AG08396 (cell line): Measurements from ENCODE around the gene CACNA1A.
"Not testable (repeated sequence)": the region's sequence is repeated elsewhere in the genome, so short reads cannot be mapped to it uniquely, and the experiment has no call there.

Source experiments
- DNase-seq: peaks from one replicate; pipeline ENCODE4 v3.0.0; 2012; ENCODE audit warnings: low spot score, mixed read lengths

CACNA1A gene

GRCh38 chr19:13229246-13229645 is 277.0 kb downstream of the CACNA1A start:
- no peak for DNase-seq

- DNase-seq, result no peak
Measured at GRCh38 chr19:13228561-13228960, 277.7 kb downstream of the CACNA1A start.

GRCh38 chr19:13226983-13227382 is 279.3 kb downstream of the CACNA1A start:
- DNase-seq, result no peak

GRCh38 chr19:13225973-13226865 is 280.1 kb downstream of the CACNA1A start:
- DNase-seq, result no peak

GRCh38 chr19:13225085-13225484 is 281.2 kb downstream of the CACNA1A start:
- DNase-seq, result no peak

- no peak for DNase-seq
Measured at GRCh38 chr19:13220847-13221246, 285.4 kb downstream of the CACNA1A start.

- no peak for DNase-seq
Measured at GRCh38 chr19:13215572-13216380, 290.5 kb downstream of the CACNA1A start.

GRCh38 chr19:13214036-13214730 is 292.1 kb downstream of the CACNA1A start:
- DNase-seq, result no peak

GRCh38 chr19:13212759-13213330 is 293.4 kb downstream of the CACNA1A start:
- DNase-seq, result no peak

- DNase-seq, result no peak
Measured at GRCh38 chr19:13211426-13212308, 294.6 kb downstream of the CACNA1A start.

- no peak for DNase-seq
Measured at GRCh38 chr19:13210941-13211340, 295.3 kb downstream of the CACNA1A start.

- DNase-seq, result no peak
Measured at GRCh38 chr19:13210339-13210775, 295.9 kb downstream of the CACNA1A start.

GRCh38 chr19:13209484-13210338 is 296.6 kb downstream of the CACNA1A start:
- no peak for DNase-seq

- no peak for DNase-seq
Measured at GRCh38 chr19:13208672-13209483, 297.4 kb downstream of the CACNA1A start.

GRCh38 chr19:13207846-13208671 is 298.2 kb downstream of the CACNA1A start:
- peak; percentile 90 for DNase-seq

GRCh38 chr19:13207237-13207845 is 298.9 kb downstream of the CACNA1A start:
- no peak for DNase-seq

GRCh38 chr19:13206587-13206986 is 299.7 kb downstream of the CACNA1A start:
- DNase-seq, result no peak

- DNase-seq, result not testable (repeated sequence)
Measured at GRCh38 chr19:13202112-13202511, 304.2 kb downstream of the CACNA1A start.
